OCI-LY1 (cell line): ENCODE measurements around the gene NUP188.

Source experiments
- CTCF ChIP-seq: fragments of 200-600 bp; sonication (generic), shearing (Covaris generic); IDR thresholded peaks from 2 replicates; pipeline ENCODE4 v1.5.1; 2017; ENCODE audit warnings: mild to moderate bottlenecking, antibody characterized with exemption, low read length, moderate library complexity, mixed read lengths
- EZH2 ChIP-seq: fragments of 200-600 bp; sonication (generic), shearing (Covaris generic); IDR thresholded peaks from 2 replicates; pipeline ENCODE4 v1.8.0; 2017; ENCODE audit warnings: borderline replicate concordance, mixed run types, mild to moderate bottlenecking, antibody characterized with exemption, low read length, moderate library complexity, mixed read lengths

- TF ChIP-seq CTCF (no peak), EZH2 (no peak)
Measured at GRCh38 chr9:129027685-129028191, 80.2 kb downstream of the NUP188 start.
